HL-60 (cell line): ENCODE measurements around the gene NKD1.

Experiments used
- DNase-seq, 2 experiments: peaks; one replicate each; pipeline ENCODE4 v3.0.0-alpha.2; 2010 to 2020; ENCODE audit warnings: low read depth in 1 of 2, low spot score in 1 of 2
- H3K27ac ChIP-seq: fragments of 250-450 bp; sonication (Bioruptor Pico); replicated peaks from 2 replicates; pipeline ENCODE4 v1.5.1; 2020; ENCODE audit warnings: mild to moderate bottlenecking, moderate library complexity
- H3K27me3 ChIP-seq: fragments of 250-450 bp; sonication (Bioruptor Pico); 2 replicates; pipeline ENCODE4 v1.5.1; 2021; ENCODE audit warnings: mild to moderate bottlenecking, moderate library complexity; ENCODE audit not compliant: insufficient read depth, poor library complexity, severe bottlenecking
- H3K4me3 ChIP-seq: replicated peaks from 2 replicates; pipeline ENCODE4 v1.5.1; 2011; ENCODE audit warnings: mild to moderate bottlenecking, control low read depth, low read length; ENCODE audit not compliant: insufficient read depth
- GABPA ChIP-seq: IDR thresholded peaks from 2 replicates; pipeline ENCODE4 v1.6.1; 2012; ENCODE audit warnings: low read depth
- POLR2AphosphoS5 ChIP-seq: IDR thresholded peaks from 2 replicates; pipeline ENCODE4 v1.6.1; 2012; ENCODE audit warnings: low read depth
- SPI1 ChIP-seq: IDR thresholded peaks from 2 replicates; pipeline ENCODE4 v1.6.1; 2012; ENCODE audit warnings: low read depth, mild to moderate bottlenecking, borderline replicate concordance
- TF ChIP-seq, protein P1 (sequence below): IDR thresholded peaks from one replicate; pipeline ENCODE4 v1.5.1; 2011; ENCODE audit warnings: low read length, control low read depth, inconsistent platforms; ENCODE audit not compliant: insufficient read depth
- TF ChIP-seq, protein P2 (sequence below): IDR thresholded peaks from 2 replicates; pipeline ENCODE4 v1.6.1; 2012; ENCODE audit warnings: low read depth; ENCODE audit not compliant: insufficient replicate concordance

The NKD1 gene

DNA sequence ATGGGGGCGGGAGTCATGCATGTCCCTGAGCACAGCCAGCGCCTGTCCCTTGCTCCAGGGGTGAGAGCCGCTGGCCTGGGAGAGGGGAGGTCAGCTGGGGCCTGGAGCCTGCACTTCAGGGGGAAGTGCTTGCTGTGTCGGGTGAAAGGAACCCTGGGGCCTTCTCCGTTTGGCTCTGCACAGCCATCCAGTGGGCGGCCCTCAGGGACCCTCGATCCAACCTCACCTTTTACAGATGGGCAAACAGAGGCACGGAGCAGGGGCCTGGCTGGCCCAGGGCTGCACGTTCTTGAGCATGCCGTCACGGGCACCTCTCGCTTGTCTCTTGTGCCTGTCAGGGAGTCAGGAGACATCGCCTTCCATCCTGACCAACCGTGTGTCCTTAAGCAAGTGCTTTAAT is 131.1 kb downstream of the NKD1 start:
- TF ChIP-seq, protein P1, sequence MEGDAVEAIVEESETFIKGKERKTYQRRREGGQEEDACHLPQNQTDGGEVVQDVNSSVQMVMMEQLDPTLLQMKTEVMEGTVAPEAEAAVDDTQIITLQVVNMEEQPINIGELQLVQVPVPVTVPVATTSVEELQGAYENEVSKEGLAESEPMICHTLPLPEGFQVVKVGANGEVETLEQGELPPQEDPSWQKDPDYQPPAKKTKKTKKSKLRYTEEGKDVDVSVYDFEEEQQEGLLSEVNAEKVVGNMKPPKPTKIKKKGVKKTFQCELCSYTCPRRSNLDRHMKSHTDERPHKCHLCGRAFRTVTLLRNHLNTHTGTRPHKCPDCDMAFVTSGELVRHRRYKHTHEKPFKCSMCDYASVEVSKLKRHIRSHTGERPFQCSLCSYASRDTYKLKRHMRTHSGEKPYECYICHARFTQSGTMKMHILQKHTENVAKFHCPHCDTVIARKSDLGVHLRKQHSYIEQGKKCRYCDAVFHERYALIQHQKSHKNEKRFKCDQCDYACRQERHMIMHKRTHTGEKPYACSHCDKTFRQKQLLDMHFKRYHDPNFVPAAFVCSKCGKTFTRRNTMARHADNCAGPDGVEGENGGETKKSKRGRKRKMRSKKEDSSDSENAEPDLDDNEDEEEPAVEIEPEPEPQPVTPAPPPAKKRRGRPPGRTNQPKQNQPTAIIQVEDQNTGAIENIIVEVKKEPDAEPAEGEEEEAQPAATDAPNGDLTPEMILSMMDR, result no peak
- no peak for DNase-seq
- no peak overlapping the region for H3K4me3 ChIP-seq
- no peak overlapping the region; the same call in 1 of the 2 replicates for H3K27ac ChIP-seq
- no peaks in the 10 kb centered on the region for H3K27me3 ChIP-seq

GRCh38 chr16:50679676-50680555 is 131.7 kb downstream of the NKD1 start:
- Histone ChIP-seq H3K4me3 (peak overlapping the region; percentile 66), H3K27me3 (no peaks in the 10 kb centered on the region), H3K27ac (peak overlapping the region; percentile 85)
- no peak for DNase-seq
- TF ChIP-seq GABPA, result no peak
- TF ChIP-seq, protein P1, result no peak
- no peak for TF ChIP-seq SPI1
- no peak for TF ChIP-seq POLR2AphosphoS5
- TF ChIP-seq, protein P2, sequence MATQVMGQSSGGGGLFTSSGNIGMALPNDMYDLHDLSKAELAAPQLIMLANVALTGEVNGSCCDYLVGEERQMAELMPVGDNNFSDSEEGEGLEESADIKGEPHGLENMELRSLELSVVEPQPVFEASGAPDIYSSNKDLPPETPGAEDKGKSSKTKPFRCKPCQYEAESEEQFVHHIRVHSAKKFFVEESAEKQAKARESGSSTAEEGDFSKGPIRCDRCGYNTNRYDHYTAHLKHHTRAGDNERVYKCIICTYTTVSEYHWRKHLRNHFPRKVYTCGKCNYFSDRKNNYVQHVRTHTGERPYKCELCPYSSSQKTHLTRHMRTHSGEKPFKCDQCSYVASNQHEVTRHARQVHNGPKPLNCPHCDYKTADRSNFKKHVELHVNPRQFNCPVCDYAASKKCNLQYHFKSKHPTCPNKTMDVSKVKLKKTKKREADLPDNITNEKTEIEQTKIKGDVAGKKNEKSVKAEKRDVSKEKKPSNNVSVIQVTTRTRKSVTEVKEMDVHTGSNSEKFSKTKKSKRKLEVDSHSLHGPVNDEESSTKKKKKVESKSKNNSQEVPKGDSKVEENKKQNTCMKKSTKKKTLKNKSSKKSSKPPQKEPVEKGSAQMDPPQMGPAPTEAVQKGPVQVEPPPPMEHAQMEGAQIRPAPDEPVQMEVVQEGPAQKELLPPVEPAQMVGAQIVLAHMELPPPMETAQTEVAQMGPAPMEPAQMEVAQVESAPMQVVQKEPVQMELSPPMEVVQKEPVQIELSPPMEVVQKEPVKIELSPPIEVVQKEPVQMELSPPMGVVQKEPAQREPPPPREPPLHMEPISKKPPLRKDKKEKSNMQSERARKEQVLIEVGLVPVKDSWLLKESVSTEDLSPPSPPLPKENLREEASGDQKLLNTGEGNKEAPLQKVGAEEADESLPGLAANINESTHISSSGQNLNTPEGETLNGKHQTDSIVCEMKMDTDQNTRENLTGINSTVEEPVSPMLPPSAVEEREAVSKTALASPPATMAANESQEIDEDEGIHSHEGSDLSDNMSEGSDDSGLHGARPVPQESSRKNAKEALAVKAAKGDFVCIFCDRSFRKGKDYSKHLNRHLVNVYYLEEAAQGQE, result no peak

- peak overlapping the region; percentile 85 for H3K27ac ChIP-seq
- H3K4me3 ChIP-seq, result peak overlapping the region; percentile 66
- TF ChIP-seq SPI1, result no peak
- TF ChIP-seq, protein P1, result no peak
- no peak for TF ChIP-seq GABPA
- TF ChIP-seq POLR2AphosphoS5, result no peak; the same call in 1 of the 2 replicates
- TF ChIP-seq, protein P2, result no peak
- no peaks in the 10 kb centered on the region for H3K27me3 ChIP-seq
- DNase-seq, result no peak
Measured at GRCh38 chr16:50680556-50680893, 132.3 kb downstream of the NKD1 start.
